ENCODE data around the gene PDIA2.

The PDIA2 gene

GRCh38 chr16:275041-275641 lies 7.8 kb upstream of the PDIA2 start:
- in situ Hi-C loops (cut with MboI; ENCODE audit: low sequenced_read_pairs, unreplicated experiment) = no loop called here
- no peak for TF ChIP-seq CTCF (IDR thresholded peaks at IDR 0.05; ENCODE audit: borderline replicate concordance, control extremely low read depth, extremely low read depth, insufficient read depth, missing control alignments)
- no peak for DNase-seq (ENCODE audit: low spot score)

GRCh38 chr16:275786-276232 lies 7.2 kb upstream of the PDIA2 start, which contains the start of gene RGS11:
RGS11 (minus strand) TSS chr16:275944; CDS start chr16:275911, 33 bp downstream.
- in situ Hi-C loops (cut with MboI; ENCODE audit: low sequenced_read_pairs, unreplicated experiment) = no loop called here
- no peak for TF ChIP-seq CTCF (IDR thresholded peaks at IDR 0.05; ENCODE audit: borderline replicate concordance, control extremely low read depth, extremely low read depth, insufficient read depth, missing control alignments)
- DNase-seq (ENCODE audit: low spot score) = no peak

- TF ChIP-seq CTCF (IDR thresholded peaks at IDR 0.05; ENCODE audit: borderline replicate concordance, control extremely low read depth, extremely low read depth, insufficient read depth, missing control alignments) = no peak
- DNase-seq (ENCODE audit: low spot score) = no peak
- in situ Hi-C loops (cut with MboI; ENCODE audit: low sequenced_read_pairs, unreplicated experiment) = no loop called here
Measured at GRCh38 chr16:276426-277077, 6.4 kb upstream of the PDIA2 start.

- peak; percentile 73 for DNase-seq (ENCODE audit: low spot score)
- no peak for TF ChIP-seq CTCF (IDR thresholded peaks at IDR 0.05; ENCODE audit: borderline replicate concordance, control extremely low read depth, extremely low read depth, insufficient read depth, missing control alignments)
- in situ Hi-C loops (cut with MboI; ENCODE audit: low sequenced_read_pairs, unreplicated experiment) = no loop called here
Measured at GRCh38 chr16:278863-279366, 4.0 kb upstream of the PDIA2 start.

GRCh38 chr16:279531-279930 lies 3.4 kb upstream of the PDIA2 start:
- no peak for TF ChIP-seq CTCF (IDR thresholded peaks at IDR 0.05; ENCODE audit: borderline replicate concordance, control extremely low read depth, extremely low read depth, insufficient read depth, missing control alignments)
- in situ Hi-C loops (cut with MboI; ENCODE audit: low sequenced_read_pairs, unreplicated experiment) = no loop called here
- no peak for DNase-seq (ENCODE audit: low spot score)

- no peak for DNase-seq (ENCODE audit: low spot score)
- TF ChIP-seq CTCF (IDR thresholded peaks at IDR 0.05; ENCODE audit: borderline replicate concordance, control extremely low read depth, extremely low read depth, insufficient read depth, missing control alignments) = no peak
- in situ Hi-C loops (cut with MboI; ENCODE audit: low sequenced_read_pairs, unreplicated experiment) = no loop called here
Measured at GRCh38 chr16:280005-280460, 2.9 kb upstream of the PDIA2 start.
